ENCODE results near the gene LMBR1. TPM values are rescaled to one million over a fixed set of nuclear protein-coding genes. Genes with fewer than 3 reads are reported as not detected.

Gene LMBR1
- total and polyA plus RNA-seq, 2 of the 13 experiments (the other 11 are each of a cell fraction or from before 2014, with no cell fraction given): 20.9 to 39.6 TPM

DNA sequence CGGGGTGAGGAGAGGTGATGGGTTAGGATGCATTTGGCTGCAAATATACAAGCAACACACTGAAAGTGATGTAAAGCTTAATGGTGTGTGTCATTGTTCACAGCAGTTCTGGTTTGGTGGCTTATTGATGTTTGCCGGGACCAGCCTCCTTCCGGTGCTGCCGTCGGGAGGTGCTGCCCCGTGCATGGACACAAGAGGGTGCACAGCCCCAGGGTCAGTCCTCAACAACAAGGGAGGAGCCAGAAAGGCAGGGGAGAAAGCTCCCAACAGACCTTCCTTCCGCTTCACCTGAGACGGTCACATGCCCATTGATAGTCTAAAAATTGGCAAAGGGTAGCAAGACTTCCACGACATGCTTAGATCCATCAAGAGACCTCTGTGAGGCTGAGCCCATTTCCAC lies 242.9 kb downstream of the LMBR1 start (continued):
- TF ChIP-seq ZIK1 (CRISPR knock-in tag; IDR thresholded peaks at IDR 0.05; ENCODE audit: borderline replicate concordance, low read depth) (no peak), KDM2A (CRISPR knock-in tag; IDR thresholded peaks at IDR 0.05; ENCODE audit: borderline replicate concordance, low read depth) (peak; percentile 63; the same call in 1 of the 2 replicates), ATF7 (IDR thresholded peaks at IDR 0.05) (no peak), ATF7 (CRISPR knock-in tag; IDR thresholded peaks at IDR 0.05) (no peak), ZNF709 (CRISPR knock-in tag; IDR thresholded peaks at IDR 0.05) (no peak), PHF20 (CRISPR knock-in tag; IDR thresholded peaks at IDR 0.05) (no peak), KDM6A (CRISPR knock-in tag; IDR thresholded peaks at IDR 0.05; ENCODE audit: low read depth) (no peak), MEF2D (CRISPR knock-in tag; IDR thresholded peaks at IDR 0.05) (no peak), NFYB (CRISPR knock-in tag; IDR thresholded peaks at IDR 0.05) (no peak), SNAI1 (CRISPR knock-in tag; IDR thresholded peaks at IDR 0.05; ENCODE audit: borderline replicate concordance) (no peak), CHD2 (IDR thresholded peaks at IDR 0.05; ENCODE audit: low read depth, low read length) (no peak), ZBTB20 (CRISPR knock-in tag; IDR thresholded peaks at IDR 0.05; ENCODE audit: borderline replicate concordance, low read depth) (no peak), FOXC1 (CRISPR knock-in tag; IDR thresholded peaks at IDR 0.05; ENCODE audit: borderline replicate concordance) (0 out of 2 replicates have a peak, but pooled peaks have one; percentile 35), BCL6 (CRISPR knock-in tag; IDR thresholded peaks at IDR 0.05) (no peak), MED1 (CRISPR knock-in tag; IDR thresholded peaks at IDR 0.05) (no peak), JARID2 (CRISPR knock-in tag; IDR thresholded peaks at IDR 0.05; ENCODE audit: insufficient replicate concordance) (no peak), NFATC3 (CRISPR knock-in tag; IDR thresholded peaks at IDR 0.05) (no peak), ZBTB21 (CRISPR knock-in tag; IDR thresholded peaks at IDR 0.05) (no peak)
- TF ChIP-seq, protein P1, sequence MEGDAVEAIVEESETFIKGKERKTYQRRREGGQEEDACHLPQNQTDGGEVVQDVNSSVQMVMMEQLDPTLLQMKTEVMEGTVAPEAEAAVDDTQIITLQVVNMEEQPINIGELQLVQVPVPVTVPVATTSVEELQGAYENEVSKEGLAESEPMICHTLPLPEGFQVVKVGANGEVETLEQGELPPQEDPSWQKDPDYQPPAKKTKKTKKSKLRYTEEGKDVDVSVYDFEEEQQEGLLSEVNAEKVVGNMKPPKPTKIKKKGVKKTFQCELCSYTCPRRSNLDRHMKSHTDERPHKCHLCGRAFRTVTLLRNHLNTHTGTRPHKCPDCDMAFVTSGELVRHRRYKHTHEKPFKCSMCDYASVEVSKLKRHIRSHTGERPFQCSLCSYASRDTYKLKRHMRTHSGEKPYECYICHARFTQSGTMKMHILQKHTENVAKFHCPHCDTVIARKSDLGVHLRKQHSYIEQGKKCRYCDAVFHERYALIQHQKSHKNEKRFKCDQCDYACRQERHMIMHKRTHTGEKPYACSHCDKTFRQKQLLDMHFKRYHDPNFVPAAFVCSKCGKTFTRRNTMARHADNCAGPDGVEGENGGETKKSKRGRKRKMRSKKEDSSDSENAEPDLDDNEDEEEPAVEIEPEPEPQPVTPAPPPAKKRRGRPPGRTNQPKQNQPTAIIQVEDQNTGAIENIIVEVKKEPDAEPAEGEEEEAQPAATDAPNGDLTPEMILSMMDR (CRISPR knock-in tag; IDR thresholded peaks at IDR 0.05): peak; percentile 90
- TF ChIP-seq, protein P2, sequence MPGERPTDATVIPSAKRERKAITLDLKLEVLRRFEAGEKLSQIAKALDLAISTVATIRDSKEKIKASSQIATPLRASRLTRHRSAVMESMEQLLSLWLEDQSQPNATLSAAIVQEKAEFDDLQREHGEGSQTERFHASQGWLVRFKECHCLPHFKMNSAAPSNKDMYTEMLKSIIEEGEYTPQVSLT (CRISPR knock-in tag; IDR thresholded peaks at IDR 0.05; ENCODE audit: borderline replicate concordance, low read depth): no peak
- TF ChIP-seq, protein P3, sequence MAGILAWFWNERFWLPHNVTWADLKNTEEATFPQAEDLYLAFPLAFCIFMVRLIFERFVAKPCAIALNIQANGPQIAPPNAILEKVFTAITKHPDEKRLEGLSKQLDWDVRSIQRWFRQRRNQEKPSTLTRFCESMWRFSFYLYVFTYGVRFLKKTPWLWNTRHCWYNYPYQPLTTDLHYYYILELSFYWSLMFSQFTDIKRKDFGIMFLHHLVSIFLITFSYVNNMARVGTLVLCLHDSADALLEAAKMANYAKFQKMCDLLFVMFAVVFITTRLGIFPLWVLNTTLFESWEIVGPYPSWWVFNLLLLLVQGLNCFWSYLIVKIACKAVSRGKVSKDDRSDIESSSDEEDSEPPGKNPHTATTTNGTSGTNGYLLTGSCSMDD (CRISPR knock-in tag; IDR thresholded peaks at IDR 0.05): no peak
- TF ChIP-seq, protein P4, sequence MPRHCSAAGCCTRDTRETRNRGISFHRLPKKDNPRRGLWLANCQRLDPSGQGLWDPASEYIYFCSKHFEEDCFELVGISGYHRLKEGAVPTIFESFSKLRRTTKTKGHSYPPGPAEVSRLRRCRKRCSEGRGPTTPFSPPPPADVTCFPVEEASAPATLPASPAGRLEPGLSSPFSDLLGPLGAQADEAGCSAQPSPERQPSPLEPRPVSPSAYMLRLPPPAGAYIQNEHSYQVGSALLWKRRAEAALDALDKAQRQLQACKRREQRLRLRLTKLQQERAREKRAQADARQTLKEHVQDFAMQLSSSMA (CRISPR knock-in tag; IDR thresholded peaks at IDR 0.05): no peak
- TF ChIP-seq, protein P5, sequence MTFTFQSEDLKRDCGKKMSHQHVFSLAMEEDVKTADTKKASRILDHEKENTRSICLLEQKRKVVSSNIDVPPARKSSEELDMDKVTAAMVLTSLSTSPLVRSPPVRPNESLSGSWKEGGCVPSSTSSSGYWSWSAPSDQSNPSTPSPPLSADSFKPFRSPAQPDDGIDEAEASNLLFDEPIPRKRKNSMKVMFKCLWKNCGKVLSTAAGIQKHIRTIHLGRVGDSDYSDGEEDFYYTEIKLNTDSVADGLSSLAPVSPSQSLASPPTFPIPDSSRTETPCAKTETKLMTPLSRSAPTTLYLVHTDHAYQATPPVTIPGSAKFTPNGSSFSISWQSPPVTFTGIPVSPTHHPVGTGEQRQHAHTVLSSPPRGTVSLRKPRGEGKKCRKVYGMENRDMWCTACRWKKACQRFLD (CRISPR knock-in tag; IDR thresholded peaks at IDR 0.05; ENCODE audit: borderline replicate concordance): no peak
- TF ChIP-seq, protein P6, sequence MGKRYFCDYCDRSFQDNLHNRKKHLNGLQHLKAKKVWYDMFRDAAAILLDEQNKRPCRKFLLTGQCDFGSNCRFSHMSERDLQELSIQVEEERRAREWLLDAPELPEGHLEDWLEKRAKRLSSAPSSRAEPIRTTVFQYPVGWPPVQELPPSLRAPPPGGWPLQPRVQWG (CRISPR knock-in tag; IDR thresholded peaks at IDR 0.05; ENCODE audit: borderline replicate concordance, low read depth): no peak
- TF ChIP-seq, protein P7, sequence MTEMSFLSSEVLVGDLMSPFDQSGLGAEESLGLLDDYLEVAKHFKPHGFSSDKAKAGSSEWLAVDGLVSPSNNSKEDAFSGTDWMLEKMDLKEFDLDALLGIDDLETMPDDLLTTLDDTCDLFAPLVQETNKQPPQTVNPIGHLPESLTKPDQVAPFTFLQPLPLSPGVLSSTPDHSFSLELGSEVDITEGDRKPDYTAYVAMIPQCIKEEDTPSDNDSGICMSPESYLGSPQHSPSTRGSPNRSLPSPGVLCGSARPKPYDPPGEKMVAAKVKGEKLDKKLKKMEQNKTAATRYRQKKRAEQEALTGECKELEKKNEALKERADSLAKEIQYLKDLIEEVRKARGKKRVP (CRISPR knock-in tag; IDR thresholded peaks at IDR 0.05): no peak

Data from HepG2 (cell line).